Gastroesophageal sphincter (tissue), 4 donors: ENCODE results near the gene GPR137. TPM values are rescaled to one million over a fixed set of nuclear protein-coding genes. Genes with fewer than 3 reads are reported as not detected.

ENCODE experiments used
- ATAC-seq: fragments of 150-250 bp; one replicate; pipeline ENCODE4 v1.9.1; 2016; ENCODE audit warnings: mild to moderate bottlenecking, moderate library complexity
- H3K27ac ChIP-seq, 4 donors: fragments of 200-600 bp; sonication (generic) in 3 of 4; 1 replicate in 3 of 4; 2 replicates in 1 of 4; pipeline ENCODE4 v1.5.1; 2016 to 2019
- H3K27me3 ChIP-seq: fragments of 200-600 bp; sonication (generic); one replicate; pipeline ENCODE4 v1.5.1; 2019
- H3K36me3 ChIP-seq, 2 donors: fragments of 200-600 bp; sonication (generic); one replicate each; pipeline ENCODE4 v1.5.1; 2019; ENCODE audit warnings: control low read depth in 1 of 2
- H3K4me1 ChIP-seq, 3 donors: fragments of 200-600 bp; sonication (generic); 1 replicate in 2 of 3; 2 replicates in 1 of 3; pipeline ENCODE4 v1.5.1; 2016 to 2019; ENCODE audit warnings: control low read depth in 2 of 3
- H3K4me3 ChIP-seq, 2 donors: fragments of 200-600 bp; sonication (generic); one replicate each; pipeline ENCODE4 v1.5.1; 2019; ENCODE audit warnings: mild to moderate bottlenecking in 1 of 2, moderate library complexity in 1 of 2
- H3K9me3 ChIP-seq, 3 donors: fragments of 200-600 bp; sonication (generic); one replicate each; pipeline ENCODE4 v1.5.1; 2017 to 2019; ENCODE audit warnings: control low read depth in 2 of 3
- CTCF ChIP-seq, 4 experiments: fragments of 200-600 bp in 2 of 4; fragments of 450-650 bp in 2 of 4; sonication (generic) in 1 of 4; IDR thresholded peaks; one replicate each; pipeline ENCODE4 v1.5.1; 2017 to 2019; ENCODE audit warnings: antibody characterized with exemption in 4 of 4, mild to moderate bottlenecking in 2 of 4, moderate library complexity in 2 of 4
- EP300 ChIP-seq: sonication (generic); formaldehyde crosslinking; IDR thresholded peaks from one replicate; pipeline ENCODE4 v1.6.1; 2017; ENCODE audit warnings: antibody characterized with exemption, mild to moderate bottlenecking
- POLR2A ChIP-seq, 2 donors: fragments of 450-650 bp; IDR thresholded peaks; one replicate each; pipeline ENCODE4 v1.6.1; 2017; ENCODE audit warnings: antibody characterized with exemption in 2 of 2, mild to moderate bottlenecking in 2 of 2, moderate library complexity in 1 of 2
- POLR2AphosphoS5 ChIP-seq: sonication (generic); formaldehyde crosslinking; IDR thresholded peaks from one replicate; pipeline ENCODE4 v1.6.1; 2017; ENCODE audit warnings: antibody characterized with exemption
- WGBS, 2 donors: methylation state at CpG; one replicate each; pipeline ENCODE4 v1.1.5; 2018; ENCODE audit warnings: low coverage in 1 of 2; 5-methylcytosine and 5-hydroxymethylcytosine counted together
- total RNA-seq, 4 donors: library from RNA; depleted of rRNA; stranded (reverse); fragments of >200 nt; gene quantifications; one replicate each; pipeline ENCODE4 v1.1.0, GENCODE V29; 2016

Gene GPR137
- total RNA-seq, 4 donors from 2014 or later, result 14.0 to 37.1 (median 27.6) TPM

GRCh38 chr11:64261556-64262080 lies 24.0 kb upstream of the GPR137 start:
- TF ChIP-seq POLR2A (IDR thresholded peaks at IDR 0.05) (no peak), EP300 (no peak)
- no peak for ATAC-seq
- H3K27me3 ChIP-seq, result no peaks in the 10 kb centered on the region
- no peak overlapping the region for H3K27ac ChIP-seq
- no peaks in the 10 kb centered on the region for H3K4me1 ChIP-seq
- peaks cover 0 to 98% of the 10 kb centered on the region in 2 donors for H3K36me3 ChIP-seq
- WGBS, 2 donors, result 76% methylated on average over 5 of the region's 18 CpGs; no CpG with 5 or more reads in 1 of the 2 donors
- H3K4me3 ChIP-seq, result no peak overlapping the region
- no peaks in the 10 kb centered on the region for H3K9me3 ChIP-seq

- TF ChIP-seq POLR2A (IDR thresholded peaks at IDR 0.05), result no peak
- no peak for TF ChIP-seq CTCF (IDR thresholded peaks at IDR 0.05)
- no peak for ATAC-seq
- no peaks in the 10 kb centered on the region for H3K27me3 ChIP-seq
- H3K36me3 ChIP-seq, result peaks cover 0 to 97% of the 10 kb centered on the region in 2 donors
- H3K9me3 ChIP-seq, result no peaks in the 10 kb centered on the region
- H3K4me3 ChIP-seq, result no peak overlapping the region
- WGBS, 2 donors, result 100% methylated on average over 2 of the region's 42 CpGs; no CpG with 5 or more reads in 1 of the 2 donors
- no peak overlapping the region for H3K27ac ChIP-seq
- H3K4me1 ChIP-seq, result peaks cover 0 to 5% (median 0%) of the 10 kb centered on the region in 3 donors
Measured at GRCh38 chr11:64262271-64263002, 23.2 kb upstream of the GPR137 start.

GRCh38 chr11:64263021-64263946 lies 22.4 kb upstream of the GPR137 start:
- no peaks in the 10 kb centered on the region for H3K27me3 ChIP-seq
- H3K9me3 ChIP-seq, result no peaks in the 10 kb centered on the region
- H3K4me1 ChIP-seq, result peaks cover 0 to 13% (median 7%) of the 10 kb centered on the region in 3 donors
- H3K36me3 ChIP-seq, result peaks cover 0 to 89% of the 10 kb centered on the region in 2 donors
- ATAC-seq, result no peak
- 62% methylated on average over 8 of the region's 29 CpGs; no CpG with 5 or more reads in 1 of the 2 donors for WGBS, 2 donors
- H3K27ac ChIP-seq, result no peak overlapping the region
- H3K4me3 ChIP-seq, result no peak overlapping the region
- TF ChIP-seq CTCF (IDR thresholded peaks at IDR 0.05), result no peak
- TF ChIP-seq POLR2AphosphoS5, result no peak
- no peak for TF ChIP-seq EP300
- TF ChIP-seq POLR2A (IDR thresholded peaks at IDR 0.05), result no peak

- H3K36me3 ChIP-seq, result peaks cover 0 to 83% of the 10 kb centered on the region in 2 donors
- H3K27ac ChIP-seq, result no peak overlapping the region
- no peak for ATAC-seq
- H3K4me1 ChIP-seq, result peaks cover 0 to 20% (median 14%) of the 10 kb centered on the region in 3 donors
- no peak overlapping the region for H3K4me3 ChIP-seq
- H3K9me3 ChIP-seq, result no peaks in the 10 kb centered on the region
- 100% methylated on average over 1 of the region's 8 CpGs; no CpG with 5 or more reads in 1 of the 2 donors for WGBS, 2 donors
- no peak for TF ChIP-seq CTCF (IDR thresholded peaks at IDR 0.05)
- H3K27me3 ChIP-seq, result no peaks in the 10 kb centered on the region
Measured at GRCh38 chr11:64263947-64264317, 21.7 kb upstream of the GPR137 start.

GRCh38 chr11:64264371-64264852 lies 21.2 kb upstream of the GPR137 start:
- no peak for ATAC-seq
- H3K36me3 ChIP-seq, result peaks cover 0 to 78% of the 10 kb centered on the region in 2 donors
- 83% methylated on average over 1 of the region's 10 CpGs; no CpG with 5 or more reads in 1 of the 2 donors for WGBS, 2 donors

More at GRCh38 chr11:64264371-64264852, 21.2 kb upstream of the GPR137 start:
- TF ChIP-seq CTCF (IDR thresholded peaks at IDR 0.05) (no peak), POLR2AphosphoS5 (no peak), POLR2A (IDR thresholded peaks at IDR 0.05) (no peak), EP300 (no peak)
- peaks cover 0 to 23% (median 14%) of the 10 kb centered on the region in 3 donors for H3K4me1 ChIP-seq
- no peaks in the 10 kb centered on the region for H3K27me3 ChIP-seq
- H3K4me3 ChIP-seq, result no peak overlapping the region
- no peaks in the 10 kb centered on the region for H3K9me3 ChIP-seq
- no peak overlapping the region for H3K27ac ChIP-seq
